K562 (cell line): ENCODE data around the gene RIC3. TPM values are rescaled to one million over a fixed set of nuclear protein-coding genes. Genes with fewer than 3 reads are reported as not detected.

ENCODE experiments used
- KLF16 ChIP-seq: IDR thresholded peaks from 2 replicates; pipeline ENCODE4 v1.6.1; 2016; ENCODE audit warnings: antibody characterized with exemption
- NCOA1 ChIP-seq: fragments of 450-650 bp; IDR thresholded peaks from 2 replicates; pipeline ENCODE4 v1.6.1; 2016; ENCODE audit warnings: low read depth
- PYGO2 ChIP-seq: fragments of 450-650 bp; IDR thresholded peaks from 2 replicates; pipeline ENCODE4 v1.6.1; 2016; ENCODE audit warnings: mild to moderate bottlenecking, missing genetic modification characterization, moderate library complexity, missing compliant biosample characterization
- SMAD3 ChIP-seq: fragments of 450-650 bp; formaldehyde crosslinking; conservative IDR thresholded peaks from 2 replicates; pipeline ENCODE4 v1.4.0; 2020; ENCODE audit warnings: mild to moderate bottlenecking
- TARDBP ChIP-seq: fragments of 450-650 bp; IDR thresholded peaks from 2 replicates; pipeline ENCODE4 v1.6.1; 2016
- TBL1XR1 ChIP-seq, 2 experiments: IDR thresholded peaks; 2 replicates each; pipeline ENCODE4 v1.6.1; 2012; ENCODE audit warnings: improper control_type of control experiment in 2 of 2, low read length in 2 of 2, mild to moderate bottlenecking in 1 of 2
- ZBTB9 ChIP-seq: fragments of 450-650 bp; formaldehyde crosslinking; IDR thresholded peaks from 2 replicates; pipeline ENCODE4 v1.4.0; 2020; ENCODE audit warnings: mild to moderate bottlenecking, moderate library complexity
- ZNF589 ChIP-seq: fragments of 200-800 bp; sonication (Bioruptor generic); IDR thresholded peaks from 2 replicates; pipeline ENCODE4 v1.6.1; 2016; ENCODE audit warnings: low read depth, missing genetic modification characterization, missing compliant biosample characterization
- ZNF766 ChIP-seq: fragments of 200-800 bp; sonication (Bioruptor generic); conservative IDR thresholded peaks from 2 replicates; pipeline ENCODE4 v1.6.1; 2016; ENCODE audit warnings: missing genetic modification characterization, missing compliant biosample characterization
- polyA plus RNA-seq, 8 experiments: library from polyadenylated mRNA; depleted of rRNA in 4 of 8; stranded (reverse) in 5 of 8; unstranded in 3 of 8; fragments of >200 nt; fragmentation: Nextera tagmentation in 2 of 8; fragmentation: Illumina TruSeq in 1 of 8; extraction: Ambion mirVana in 2 of 8; extraction: Trizol in 1 of 8; gene quantifications; 2 replicates each; pipeline versions ENCODE4 v1.2.1 to v1.2.3, GENCODE V29; 2011 to 2014; ENCODE audit warnings: inconsistent platforms in 1 of 8, missing spikeins in 1 of 8
- total RNA-seq, 7 experiments: library from RNA; depleted of rRNA in 6 of 7; stranded (reverse); fragments of >200 nt in 6 of 7; fragmentation: Illumina TruSeq in 2 of 7; extraction: Trizol in 2 of 7; gene quantifications; 2 replicates each; pipeline versions ENCODE4 v1.2.1 to v1.2.3, GENCODE V29; 2011 to 2021; ENCODE audit warnings: low replicate concordance in 1 of 7
- TF ChIP-seq, protein P1 (sequence below), 2 experiments: fragments of 200-800 bp in 1 of 2; sonication (Bioruptor generic) in 1 of 2; sonication (generic) in 1 of 2; formaldehyde crosslinking in 1 of 2; IDR thresholded peaks in 1 of 2; conservative IDR thresholded peaks in 1 of 2; 2 replicates each; pipeline versions ENCODE4 v1.5.0 to v1.6.1; 2016 to 2020; ENCODE audit warnings: missing compliant biosample characterization in 1 of 2, missing genetic modification characterization in 1 of 2, missing genetic modification reagents in 1 of 2
- TF ChIP-seq, protein P2 (sequence below): fragments of 200-800 bp; sonication (Bioruptor generic); IDR thresholded peaks from 2 replicates; pipeline ENCODE4 v1.6.1; 2016; ENCODE audit warnings: missing genetic modification characterization, missing compliant biosample characterization
- TF ChIP-seq, protein P3 (sequence below): sonication (generic); formaldehyde crosslinking; IDR thresholded peaks from 2 replicates; pipeline ENCODE4 v1.8.1; 2023; ENCODE audit warnings: missing genetic modification reagents, mild to moderate bottlenecking, borderline replicate concordance

RIC3 gene
- total and polyA plus RNA-seq, 9 of the 15 experiments (the other 6 are each of a cell fraction or from before 2014, with no cell fraction given), result 0.03 to 0.16 (median 0.05) TPM; not detected in 4

GRCh38 chr11:8206251-8207079 lies 37.6 kb upstream of the RIC3 start (continued):
- TF ChIP-seq, protein P1, sequence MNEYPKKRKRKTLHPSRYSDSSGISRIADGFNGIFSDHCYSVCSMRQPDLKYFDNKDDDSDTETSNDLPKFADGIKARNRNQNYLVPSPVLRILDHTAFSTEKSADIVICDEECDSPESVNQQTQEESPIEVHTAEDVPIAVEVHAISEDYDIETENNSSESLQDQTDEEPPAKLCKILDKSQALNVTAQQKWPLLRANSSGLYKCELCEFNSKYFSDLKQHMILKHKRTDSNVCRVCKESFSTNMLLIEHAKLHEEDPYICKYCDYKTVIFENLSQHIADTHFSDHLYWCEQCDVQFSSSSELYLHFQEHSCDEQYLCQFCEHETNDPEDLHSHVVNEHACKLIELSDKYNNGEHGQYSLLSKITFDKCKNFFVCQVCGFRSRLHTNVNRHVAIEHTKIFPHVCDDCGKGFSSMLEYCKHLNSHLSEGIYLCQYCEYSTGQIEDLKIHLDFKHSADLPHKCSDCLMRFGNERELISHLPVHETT (CRISPR knock-in tag; conservative IDR thresholded peaks at IDR 0.05 in 1 of 2, IDR thresholded peaks at IDR 0.05 in 1 of 2), result peak in 1 of 2 experiments; percentile 94; a peak in 2 of 4 replicates
- TF ChIP-seq TARDBP, result peak; percentile 78; the same call in 1 of the 2 replicates
- TF ChIP-seq, protein P2, sequence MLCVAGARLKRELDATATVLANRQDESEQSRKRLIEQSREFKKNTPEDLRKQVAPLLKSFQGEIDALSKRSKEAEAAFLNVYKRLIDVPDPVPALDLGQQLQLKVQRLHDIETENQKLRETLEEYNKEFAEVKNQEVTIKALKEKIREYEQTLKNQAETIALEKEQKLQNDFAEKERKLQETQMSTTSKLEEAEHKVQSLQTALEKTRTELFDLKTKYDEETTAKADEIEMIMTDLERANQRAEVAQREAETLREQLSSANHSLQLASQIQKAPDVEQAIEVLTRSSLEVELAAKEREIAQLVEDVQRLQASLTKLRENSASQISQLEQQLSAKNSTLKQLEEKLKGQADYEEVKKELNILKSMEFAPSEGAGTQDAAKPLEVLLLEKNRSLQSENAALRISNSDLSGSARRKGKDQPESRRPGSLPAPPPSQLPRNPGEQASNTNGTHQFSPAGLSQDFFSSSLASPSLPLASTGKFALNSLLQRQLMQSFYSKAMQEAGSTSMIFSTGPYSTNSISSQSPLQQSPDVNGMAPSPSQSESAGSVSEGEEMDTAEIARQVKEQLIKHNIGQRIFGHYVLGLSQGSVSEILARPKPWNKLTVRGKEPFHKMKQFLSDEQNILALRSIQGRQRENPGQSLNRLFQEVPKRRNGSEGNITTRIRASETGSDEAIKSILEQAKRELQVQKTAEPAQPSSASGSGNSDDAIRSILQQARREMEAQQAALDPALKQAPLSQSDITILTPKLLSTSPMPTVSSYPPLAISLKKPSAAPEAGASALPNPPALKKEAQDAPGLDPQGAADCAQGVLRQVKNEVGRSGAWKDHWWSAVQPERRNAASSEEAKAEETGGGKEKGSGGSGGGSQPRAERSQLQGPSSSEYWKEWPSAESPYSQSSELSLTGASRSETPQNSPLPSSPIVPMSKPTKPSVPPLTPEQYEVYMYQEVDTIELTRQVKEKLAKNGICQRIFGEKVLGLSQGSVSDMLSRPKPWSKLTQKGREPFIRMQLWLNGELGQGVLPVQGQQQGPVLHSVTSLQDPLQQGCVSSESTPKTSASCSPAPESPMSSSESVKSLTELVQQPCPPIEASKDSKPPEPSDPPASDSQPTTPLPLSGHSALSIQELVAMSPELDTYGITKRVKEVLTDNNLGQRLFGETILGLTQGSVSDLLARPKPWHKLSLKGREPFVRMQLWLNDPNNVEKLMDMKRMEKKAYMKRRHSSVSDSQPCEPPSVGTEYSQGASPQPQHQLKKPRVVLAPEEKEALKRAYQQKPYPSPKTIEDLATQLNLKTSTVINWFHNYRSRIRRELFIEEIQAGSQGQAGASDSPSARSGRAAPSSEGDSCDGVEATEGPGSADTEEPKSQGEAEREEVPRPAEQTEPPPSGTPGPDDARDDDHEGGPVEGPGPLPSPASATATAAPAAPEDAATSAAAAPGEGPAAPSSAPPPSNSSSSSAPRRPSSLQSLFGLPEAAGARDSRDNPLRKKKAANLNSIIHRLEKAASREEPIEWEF (CRISPR knock-in tag), result peak; percentile 92
- peak; percentile 61; the same call in 1 of the 2 replicates for TF ChIP-seq NCOA1
- peak; percentile 90 for TF ChIP-seq ZBTB9 (CRISPR knock-in tag)
- peak; percentile 92 for TF ChIP-seq ZNF766 (CRISPR knock-in tag)
- TF ChIP-seq SMAD3, result peak; percentile 85
- peak; percentile 99 for TF ChIP-seq KLF16
- TF ChIP-seq, protein P3, sequence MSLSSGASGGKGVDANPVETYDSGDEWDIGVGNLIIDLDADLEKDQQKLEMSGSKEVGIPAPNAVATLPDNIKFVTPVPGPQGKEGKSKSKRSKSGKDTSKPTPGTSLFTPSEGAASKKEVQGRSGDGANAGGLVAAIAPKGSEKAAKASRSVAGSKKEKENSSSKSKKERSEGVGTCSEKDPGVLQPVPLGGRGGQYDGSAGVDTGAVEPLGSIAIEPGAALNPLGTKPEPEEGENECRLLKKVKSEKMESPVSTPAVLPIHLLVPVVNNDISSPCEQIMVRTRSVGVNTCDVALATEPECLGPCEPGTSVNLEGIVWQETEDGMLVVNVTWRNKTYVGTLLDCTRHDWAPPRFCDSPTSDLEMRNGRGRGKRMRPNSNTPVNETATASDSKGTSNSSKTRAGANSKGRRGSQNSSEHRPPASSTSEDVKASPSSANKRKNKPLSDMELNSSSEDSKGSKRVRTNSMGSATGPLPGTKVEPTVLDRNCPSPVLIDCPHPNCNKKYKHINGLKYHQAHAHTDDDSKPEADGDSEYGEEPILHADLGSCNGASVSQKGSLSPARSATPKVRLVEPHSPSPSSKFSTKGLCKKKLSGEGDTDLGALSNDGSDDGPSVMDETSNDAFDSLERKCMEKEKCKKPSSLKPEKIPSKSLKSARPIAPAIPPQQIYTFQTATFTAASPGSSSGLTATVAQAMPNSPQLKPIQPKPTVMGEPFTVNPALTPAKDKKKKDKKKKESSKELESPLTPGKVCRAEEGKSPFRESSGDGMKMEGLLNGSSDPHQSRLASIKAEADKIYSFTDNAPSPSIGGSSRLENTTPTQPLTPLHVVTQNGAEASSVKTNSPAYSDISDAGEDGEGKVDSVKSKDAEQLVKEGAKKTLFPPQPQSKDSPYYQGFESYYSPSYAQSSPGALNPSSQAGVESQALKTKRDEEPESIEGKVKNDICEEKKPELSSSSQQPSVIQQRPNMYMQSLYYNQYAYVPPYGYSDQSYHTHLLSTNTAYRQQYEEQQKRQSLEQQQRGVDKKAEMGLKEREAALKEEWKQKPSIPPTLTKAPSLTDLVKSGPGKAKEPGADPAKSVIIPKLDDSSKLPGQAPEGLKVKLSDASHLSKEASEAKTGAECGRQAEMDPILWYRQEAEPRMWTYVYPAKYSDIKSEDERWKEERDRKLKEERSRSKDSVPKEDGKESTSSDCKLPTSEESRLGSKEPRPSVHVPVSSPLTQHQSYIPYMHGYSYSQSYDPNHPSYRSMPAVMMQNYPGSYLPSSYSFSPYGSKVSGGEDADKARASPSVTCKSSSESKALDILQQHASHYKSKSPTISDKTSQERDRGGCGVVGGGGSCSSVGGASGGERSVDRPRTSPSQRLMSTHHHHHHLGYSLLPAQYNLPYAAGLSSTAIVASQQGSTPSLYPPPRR (CRISPR knock-in tag), result no peak
- TF ChIP-seq PYGO2, result peak; percentile 77; the same call in 1 of the 2 replicates
- TF ChIP-seq TBL1XR1 (IDR thresholded peaks at IDR 0.05; ENCODE audit: low read length in 2 of 2), result peak; percentile 83 to 84; a peak in 3 of 4 replicates
- TF ChIP-seq ZNF589 (CRISPR knock-in tag), result peak; percentile 98
